ENCODE measurements around the gene PPP1R3C.

PPP1R3C gene

DNA sequence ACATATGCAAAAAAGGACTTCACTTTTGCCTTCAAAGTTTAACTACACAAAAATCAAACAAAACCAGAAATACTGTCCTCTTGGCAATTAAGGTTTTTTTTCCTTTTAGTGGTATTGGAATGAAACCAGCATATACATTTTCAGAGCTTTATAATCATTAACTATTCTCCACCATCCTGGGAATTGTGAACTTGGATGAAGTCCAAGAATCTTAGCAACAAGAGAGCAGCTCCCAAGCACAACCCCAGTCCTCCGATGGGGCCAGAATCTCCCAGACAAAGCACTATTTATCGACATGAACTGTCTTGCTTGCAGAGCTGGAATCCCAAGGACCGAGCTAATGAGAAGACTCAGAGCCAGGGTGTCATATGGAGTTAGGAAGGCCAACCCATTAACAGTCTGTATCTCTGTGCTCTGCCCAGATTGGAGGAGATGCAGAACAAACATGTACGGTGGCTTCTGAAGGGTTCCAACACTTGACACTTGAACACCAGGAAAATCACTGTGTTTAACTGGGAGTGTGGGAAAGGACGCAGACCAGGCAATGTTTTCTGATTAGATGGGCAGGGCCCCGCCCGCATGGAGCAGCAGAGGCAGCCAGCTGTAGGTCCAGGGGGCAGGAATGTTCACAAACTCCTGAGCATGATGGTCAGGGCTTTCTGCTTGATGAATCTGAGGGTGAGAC, 35.5 kb downstream of the PPP1R3C start:
- no peak for DNase-seq

DNA sequence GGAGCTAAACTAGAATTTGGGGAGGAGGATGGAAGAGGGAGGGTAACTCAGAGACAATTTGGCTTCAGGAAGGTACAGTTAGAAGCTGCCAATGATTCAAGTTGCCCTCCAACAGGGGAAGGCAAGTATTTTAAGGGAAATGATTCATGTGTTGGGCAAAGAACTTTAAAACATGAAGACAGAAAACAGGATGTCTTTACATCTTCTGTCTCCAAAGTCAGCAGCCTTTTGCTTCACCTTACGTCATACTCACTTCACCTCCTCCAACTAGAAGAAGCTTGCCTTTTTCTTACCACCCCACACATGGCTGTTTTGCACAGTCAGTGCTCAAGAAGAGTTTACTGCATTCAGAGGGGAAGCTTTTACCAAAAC, 36.1 kb downstream of the PPP1R3C start:
- DNase-seq = peak in 1 of 2 experiments; percentile 7

DNA sequence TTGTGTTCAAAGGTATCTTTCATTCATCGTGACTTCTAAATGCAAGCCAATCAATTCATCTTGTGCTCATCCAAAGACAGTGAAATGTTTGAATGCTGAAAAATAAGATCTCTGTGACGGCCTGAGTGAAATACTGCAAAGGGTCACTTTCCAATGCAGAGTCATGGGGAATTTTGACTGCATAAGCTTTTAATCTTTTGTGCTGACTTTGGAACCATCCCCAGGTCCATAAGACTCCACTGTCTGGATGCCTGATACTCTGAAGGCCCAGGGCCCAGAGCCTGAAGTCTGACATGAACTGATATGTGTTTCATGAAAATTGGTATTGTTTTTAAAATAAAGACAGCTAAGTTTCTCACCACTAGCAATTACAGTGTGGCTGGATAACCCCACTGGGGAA, 39.0 kb downstream of the PPP1R3C start:
- no peak for DNase-seq

DNA sequence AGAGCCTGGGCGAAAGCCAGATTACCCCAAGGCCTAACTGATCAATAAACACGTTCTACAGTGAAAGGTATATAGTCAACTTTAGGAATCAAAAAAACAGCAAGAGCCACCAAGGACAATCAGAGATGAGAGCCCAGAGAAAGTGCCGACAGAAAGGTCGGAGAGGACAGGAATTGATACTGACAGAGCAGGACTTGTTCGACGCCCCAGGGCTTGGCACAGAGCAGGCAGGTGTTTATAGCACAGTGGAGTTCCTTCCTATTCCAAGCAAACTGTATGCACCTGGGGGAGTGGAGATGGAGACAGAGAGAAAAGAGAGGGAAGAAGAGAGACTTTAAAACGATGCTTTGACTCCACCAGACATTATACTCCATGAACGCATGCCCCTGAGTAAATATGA, 39.5 kb downstream of the PPP1R3C start:
- no peak for DNase-seq

DNA sequence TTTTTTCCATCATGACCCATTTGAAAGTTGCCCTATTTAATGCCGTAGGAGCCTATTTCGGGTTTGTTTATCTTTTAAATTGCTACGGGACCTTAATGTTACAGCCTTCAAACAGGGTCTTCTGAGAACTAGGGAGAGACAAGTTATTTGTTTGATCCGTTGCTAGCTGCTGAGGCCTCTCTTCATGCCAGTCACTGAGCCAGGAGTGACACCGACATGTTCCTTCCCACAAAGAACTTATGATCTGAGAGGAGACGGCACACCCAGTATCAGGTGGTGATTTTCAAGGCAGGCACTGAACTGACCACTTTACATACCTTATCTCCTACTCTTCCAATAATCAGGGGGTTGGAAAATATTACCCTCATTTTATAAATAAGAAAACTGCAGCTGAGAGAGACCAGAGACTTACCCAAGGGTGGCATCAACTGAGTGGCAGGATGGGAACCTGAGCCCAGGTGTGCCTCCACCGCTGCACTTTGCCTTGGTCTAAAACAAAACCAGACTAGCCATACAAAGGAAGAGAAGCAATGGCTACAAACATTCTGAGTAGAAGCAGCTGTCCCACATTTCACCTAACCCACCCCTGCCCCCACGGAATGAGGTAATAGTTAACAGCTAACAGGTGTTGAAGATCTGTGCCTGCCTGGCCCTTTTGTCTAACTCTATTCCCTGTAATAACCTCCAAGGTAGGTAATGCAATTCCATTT, 40.5 kb downstream of the PPP1R3C start:
- no peak for DNase-seq

DNA sequence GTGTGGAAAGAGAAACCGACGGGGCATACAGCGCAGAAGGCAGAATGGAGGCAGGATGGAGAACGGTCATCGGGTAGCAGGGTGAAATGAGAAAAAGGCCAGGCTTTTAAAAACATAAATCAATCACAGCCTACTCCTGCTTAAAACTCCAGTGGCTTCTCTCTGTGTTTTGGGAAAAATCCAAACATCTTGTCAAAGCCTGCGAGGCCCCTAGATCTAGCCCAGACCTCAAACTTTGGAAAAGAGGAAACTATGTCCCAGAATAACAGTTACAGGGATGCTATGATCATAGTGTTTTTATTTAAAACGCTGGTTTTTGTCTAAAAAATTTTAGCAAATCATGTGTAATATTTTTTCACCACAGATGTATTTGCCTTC, 41.1 kb downstream of the PPP1R3C start:
- DNase-seq = no peak

DNA sequence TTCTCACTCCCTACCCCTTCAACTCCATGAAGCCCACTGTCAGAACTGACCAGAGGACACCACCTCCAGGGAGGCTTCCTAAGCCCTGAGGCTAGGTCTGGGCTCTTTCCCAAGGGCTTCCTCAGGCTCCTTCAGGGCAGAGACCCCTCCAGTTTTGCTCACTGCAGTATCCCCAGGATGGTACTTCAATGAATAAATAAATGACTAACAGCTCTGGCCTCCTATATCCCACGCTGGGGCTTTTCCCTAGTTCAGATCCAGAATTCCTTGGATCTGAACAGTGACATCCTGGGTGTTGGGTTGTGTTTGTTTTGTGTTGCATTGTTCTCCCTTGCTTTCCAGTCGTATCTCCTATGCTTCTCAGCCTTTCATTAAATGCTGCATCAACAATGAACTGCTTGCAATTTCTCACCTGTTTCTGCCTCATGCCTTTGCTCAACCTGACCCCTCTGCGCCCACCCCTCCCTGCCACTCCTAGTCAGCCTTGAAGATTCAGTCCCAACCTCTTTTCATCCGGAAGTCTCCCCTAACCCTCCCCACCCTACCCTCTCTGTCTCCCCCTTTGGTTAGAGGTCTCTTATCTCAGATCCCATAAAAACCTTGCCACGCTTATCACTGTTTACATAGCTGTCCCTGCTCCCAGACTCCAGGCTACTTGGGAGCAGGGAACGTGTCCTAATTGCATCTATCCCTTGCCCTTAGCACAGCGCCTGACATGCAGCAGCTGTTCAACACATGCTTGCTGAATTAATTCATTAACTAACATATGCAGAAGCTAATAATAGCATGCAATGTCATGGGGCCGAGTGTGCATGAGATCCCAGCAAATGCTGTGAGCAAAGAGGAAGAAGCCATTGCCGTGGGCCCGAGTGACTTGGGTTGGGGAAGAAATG, 41.7 kb downstream of the PPP1R3C start:
- DNase-seq = no peak

DNA sequence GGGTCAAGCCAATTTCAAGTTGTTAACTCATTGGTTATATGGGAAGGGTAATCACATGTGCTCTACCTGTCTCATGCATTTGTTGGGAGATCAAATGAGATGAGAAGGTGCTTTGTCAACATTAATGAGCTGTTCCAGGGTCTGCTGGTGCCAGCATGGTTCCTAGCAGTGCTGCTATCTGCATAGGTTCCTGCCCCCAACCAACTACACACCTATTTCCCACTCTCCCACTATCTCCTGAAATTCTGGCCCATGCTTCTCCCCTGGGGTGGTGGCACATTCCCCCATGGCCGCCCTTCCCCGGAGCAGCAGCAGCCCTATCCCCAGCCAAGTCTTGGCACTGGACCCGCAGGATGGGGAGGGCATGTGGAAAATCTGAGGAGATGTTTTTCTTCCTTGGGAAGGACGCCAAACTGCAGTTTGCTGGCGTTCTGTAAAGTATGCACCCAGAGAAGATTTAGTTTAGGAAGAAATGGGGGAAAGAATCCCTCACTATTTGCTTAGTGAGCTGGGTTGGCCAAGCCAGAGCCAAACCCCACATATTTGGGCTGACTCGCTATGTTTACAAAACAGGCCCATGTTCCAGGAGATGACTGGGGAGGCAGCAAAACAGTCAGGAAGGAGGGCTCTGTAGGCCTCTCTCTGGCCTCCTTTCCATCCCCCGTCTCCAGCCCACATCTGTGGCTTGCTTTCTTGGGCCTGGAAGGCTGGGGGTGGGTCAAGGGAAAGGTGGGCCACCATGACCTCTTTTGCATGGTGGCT, 42.5 kb downstream of the PPP1R3C start:
- DNase-seq = no peak

DNA sequence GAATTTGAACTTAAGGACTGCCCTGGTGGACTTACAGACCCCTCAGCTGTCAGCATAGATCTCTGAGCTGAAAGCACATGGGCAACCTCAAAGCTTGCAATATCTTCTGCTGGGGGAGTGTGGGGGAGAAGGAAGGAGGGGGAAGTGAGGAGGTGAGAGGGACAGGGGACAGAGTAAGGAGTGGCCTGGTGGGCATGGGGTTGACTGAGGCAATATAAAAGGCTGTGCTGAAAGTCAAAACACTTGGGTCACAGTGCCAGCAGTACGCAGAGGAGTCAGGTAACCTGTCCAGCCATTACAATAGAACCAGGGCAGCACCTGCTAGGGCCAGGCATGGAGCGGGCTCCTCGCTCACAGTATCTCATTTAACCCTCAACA, 43.2 kb downstream of the PPP1R3C start:
- DNase-seq = no peak

DNA sequence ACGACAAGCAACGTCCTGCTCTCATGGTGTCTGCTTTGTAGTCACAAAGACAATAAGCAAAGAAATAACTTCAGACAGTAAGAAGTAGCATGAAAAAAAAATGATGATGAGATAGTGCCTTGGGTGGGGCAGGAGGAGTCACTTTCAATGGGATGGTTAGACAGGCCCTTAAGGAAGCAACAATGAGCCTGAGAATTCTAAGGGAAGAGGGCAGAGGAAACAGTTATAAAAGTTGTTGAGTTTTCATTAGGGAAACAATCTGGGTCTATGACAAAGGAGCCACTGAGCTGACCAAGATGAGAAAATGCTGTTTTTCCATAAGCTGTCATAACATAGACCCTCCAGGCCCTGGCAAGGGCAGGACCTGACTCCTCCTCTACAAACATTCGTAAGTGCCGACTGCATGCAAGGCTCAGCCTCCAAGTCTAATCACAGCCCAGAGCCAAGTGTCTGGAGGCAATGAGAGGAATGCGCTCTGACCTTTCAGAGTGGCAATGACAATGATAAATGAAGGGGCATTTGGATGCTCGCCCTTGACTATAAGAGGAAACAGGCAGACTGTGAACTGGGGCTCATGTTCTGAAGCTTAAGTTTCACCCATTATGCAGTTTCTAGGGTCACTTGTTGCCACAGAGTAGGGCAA, 43.7 kb downstream of the PPP1R3C start:
- no peak for DNase-seq

DNA sequence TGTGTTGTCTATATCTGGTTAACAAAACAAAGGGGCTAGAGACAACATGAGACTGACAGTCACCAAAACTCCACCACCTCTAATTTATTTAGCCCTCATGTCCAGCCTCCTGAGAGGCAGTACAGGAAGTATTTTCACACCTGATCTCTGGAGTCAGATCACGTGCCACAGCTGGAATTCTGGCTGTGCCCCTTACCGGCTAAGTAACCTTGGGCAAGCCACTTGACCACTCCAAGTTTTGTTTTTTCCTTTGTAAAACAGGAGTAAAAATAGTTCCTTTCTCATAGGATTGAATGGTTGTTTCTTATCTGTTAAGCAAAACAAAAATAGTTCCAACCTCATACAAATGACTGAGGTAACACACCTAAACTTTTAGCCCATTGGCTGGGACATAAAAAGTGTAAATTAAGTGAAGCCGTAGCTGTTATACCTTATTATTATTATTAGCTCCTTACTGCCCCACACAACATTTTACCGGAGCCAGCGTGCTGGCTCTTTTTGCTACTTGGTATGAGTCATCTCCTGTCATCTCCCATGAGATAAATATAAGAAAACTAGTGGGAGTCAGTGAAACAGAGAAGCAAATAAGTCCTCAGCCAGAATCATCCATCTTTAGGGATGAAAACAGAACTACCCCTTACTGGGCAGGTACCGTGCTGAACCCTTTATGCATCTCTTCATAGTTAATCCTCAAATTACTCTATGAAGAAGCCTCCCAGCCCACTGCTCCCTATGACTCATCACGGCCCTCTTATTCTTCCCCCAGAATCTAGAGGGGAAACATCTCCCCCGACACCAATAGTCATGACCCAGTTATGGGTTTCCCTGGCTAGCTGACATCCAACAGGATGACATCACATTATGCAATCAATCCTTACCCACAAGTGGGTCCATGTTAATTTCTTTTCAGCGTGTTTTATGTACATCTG, 44.9 kb downstream of the PPP1R3C start:
- DNase-seq = peak in 1 of 2 experiments; percentile 29

DNA sequence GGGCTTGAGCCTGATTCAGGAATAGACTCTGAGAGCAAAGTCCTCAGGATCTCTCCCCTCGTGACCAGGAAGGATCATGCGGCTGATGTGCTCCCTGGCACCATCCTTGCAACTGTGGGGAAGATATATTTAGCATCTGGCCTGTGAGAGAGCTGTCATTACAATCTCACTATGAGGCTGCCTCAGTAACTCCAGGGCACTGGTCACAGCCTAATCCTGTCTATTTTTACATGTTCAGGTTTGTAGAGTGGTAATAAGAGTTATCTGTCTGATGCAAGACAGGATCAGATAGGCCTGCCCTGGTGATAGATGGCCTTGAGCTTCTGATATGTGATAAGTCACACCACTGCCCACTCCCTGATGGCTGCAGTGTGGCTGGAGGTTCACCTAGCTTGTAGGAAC, 50.7 kb downstream of the PPP1R3C start:
- DNase-seq = no peak

DNA sequence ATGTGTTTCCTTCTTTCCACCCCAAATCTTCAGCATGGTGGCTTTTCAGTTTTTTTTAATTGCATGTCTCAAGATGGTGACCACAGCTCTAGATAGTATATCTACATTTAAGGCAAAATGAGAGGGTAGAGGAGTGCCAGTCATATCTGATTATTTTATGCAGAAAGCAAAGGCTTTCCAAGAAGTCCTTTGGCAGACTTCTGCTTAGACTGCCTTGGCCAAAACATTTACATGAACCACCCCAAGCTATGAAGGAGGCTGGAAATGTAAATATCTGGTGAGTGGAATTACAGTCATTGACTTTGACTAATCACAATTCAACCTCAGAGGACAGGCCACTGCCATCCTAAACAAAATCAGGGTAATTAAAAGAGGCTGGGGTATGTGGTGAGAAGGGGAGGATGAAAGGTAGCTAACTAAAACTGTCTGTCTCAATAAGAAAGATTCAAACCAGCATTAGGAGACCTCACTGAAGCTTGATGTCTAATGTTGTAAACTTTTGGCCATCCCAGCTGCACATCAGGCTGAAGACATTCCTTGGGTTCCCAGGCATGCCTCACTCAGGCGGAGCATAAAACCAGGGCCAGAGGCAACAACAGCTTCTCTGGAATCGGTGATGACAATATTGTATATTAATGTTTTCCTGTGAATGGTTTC, 53.4 kb downstream of the PPP1R3C start:
- DNase-seq = no peak

Data from SW 1271 (cell line).